NCI-H2107 treated with DMSO at 0.1 percent for 48 hours (cell line): Measurements from ENCODE around the gene LEPR.

Experiments
- DNase-seq: peaks from one replicate; lab custom pipeline; 2025; ENCODE audit not compliant: unreplicated experiment; lab: John Stamatoyannopoulos, UW

Gene LEPR

GRCh38 chr1:65412256-65412983, 8.0 kb upstream of the LEPR start:
- no peak for DNase-seq

- no peak for DNase-seq
Measured at GRCh38 chr1:65412984-65413375, 7.5 kb upstream of the LEPR start.

DNA sequence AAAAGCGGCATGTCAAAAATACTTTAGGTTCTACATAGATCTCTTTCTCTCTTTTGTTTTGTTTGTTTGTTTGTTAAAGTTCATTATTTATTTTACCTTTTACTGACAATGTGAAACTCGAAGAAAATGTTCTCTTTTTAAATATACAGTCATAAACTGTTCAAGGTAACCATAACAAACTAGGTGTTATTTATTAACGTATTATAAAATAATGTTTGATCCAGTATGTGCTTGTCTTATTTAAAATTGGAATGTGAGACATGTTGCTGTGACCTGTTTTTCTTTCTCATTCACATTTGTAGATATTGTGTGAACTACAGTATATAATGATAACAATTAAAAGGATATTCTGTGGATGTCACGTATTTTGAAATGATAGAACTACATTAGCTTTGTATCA, 5.9 kb upstream of the LEPR start:
- DNase-seq, result no peak

DNA sequence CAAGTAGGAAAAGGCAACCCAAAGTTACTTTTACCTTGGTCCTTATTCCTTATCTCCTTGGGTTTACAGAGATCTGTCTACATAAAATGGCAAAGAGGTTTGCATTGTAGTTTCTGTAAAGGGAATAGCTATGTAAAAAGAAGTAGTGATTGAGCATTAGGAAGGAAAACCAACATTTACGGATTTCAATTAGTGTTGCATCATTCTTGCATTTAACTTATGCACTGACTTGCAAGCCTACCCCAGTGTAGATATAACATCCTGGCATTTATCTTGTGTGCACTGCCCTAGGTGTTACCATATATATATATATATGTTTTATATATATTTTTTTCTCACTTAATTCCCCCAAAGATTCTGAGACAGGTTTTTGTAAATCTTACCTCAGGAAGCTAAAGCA, 3.7 kb upstream of the LEPR start:
- DNase-seq, result no peak

DNA sequence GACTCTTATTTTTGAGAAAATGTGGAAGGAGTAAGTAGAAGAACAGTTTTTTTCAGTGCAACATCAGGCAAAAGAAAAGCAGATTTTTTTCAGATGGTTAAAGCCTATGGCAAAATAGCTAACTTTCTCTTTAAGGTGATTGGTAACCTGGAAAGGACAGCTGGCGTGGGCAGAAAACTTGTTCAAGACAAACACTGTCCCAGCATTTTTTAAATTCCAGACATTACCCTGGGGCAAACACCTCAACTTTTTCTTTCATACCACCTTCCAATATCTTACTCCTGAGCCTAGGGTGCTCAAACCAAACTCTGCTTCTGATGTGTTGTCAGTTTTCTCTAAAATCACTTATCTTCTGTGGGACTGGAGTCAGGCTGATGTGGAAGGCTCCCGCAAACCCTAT, 2.7 kb upstream of the LEPR start:
- DNase-seq, result no peak

GRCh38 chr1:65418522-65419185, 1.8 kb upstream of the LEPR start:
- DNase-seq, result no peak

- DNase-seq, result peak; percentile 98
Measured at GRCh38 chr1:65419681-65420589, 533 bp upstream of the LEPR start.

DNA sequence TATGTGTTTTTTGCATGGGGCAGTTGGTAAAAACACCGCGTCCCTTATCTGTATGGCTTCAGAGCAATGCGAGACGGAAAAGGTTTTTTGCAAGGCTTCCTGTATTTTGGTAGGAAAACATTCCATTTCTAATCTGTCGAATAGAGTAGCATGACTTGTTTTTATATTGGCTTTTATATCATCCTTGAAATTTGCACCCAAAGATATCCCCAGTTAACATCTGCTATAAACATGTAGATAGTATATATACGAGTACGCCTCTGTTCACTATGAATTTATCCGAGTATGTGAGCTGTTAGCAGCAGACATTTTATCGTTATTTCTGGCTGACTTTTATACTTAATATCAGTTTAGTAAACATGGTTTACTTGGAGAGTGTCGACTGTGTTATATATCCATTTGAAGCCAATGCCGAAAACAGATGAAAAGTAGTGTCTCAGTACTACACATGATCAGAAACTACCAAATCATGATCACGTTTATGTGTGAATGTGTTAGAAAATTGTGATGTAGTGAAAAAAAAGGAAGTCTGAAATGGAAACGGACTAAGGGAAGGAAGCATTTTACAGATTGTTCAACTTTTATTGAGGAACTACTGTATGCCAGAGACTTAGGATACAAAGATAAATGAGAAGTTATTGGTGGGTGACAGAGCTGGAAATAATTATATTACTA, 1.0 kb downstream of the LEPR start:
- peak; percentile 55 for DNase-seq

DNA sequence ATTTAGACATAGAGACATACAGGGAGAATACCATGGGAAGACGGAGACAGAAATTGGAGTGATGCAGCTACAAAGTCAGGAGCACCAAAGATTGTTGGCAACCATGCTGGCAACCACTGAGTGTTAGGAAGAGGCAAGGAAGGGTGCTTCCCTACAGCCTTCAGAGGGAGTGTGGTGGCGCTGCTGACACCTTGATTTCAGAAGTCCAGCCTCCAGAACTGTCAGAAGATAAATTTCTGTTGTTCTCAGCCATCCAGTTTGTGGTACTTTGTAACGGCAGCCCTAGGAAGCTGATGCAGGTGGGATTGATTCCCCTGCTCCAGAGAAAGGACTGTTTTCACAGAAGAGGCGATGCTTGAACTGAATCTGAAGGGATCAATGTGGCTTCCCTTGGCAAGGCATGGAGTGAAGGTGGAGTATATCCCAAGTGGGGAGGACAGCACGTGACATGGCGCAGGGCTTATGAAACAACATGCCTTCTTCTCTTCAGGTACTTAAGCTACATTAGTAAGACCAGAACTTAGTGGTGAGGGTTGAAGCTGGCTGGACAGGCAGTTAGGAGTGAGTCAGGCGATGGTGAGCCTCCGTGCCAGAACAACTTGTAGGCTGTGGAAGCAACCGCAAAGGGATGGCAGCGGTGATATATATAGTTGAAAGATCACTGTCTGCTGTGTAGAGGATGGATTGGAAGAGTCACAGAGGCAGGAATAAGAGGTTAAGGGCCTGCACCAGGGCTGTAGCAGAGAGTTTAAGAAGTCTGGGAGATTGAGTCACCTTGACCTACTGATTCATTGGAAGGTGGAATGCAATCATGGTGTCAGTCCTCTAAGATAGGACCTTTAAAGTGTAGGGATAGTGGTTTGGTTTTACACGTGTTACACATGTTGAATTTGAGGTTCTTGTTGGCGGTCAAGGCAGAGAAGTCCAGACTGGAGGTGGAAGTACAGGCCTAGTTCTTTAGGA, 2.1 kb downstream of the LEPR start:
- no peak for DNase-seq

- DNase-seq, result no peak
Measured at GRCh38 chr1:65423884-65424572, 3.6 kb downstream of the LEPR start.

- DNase-seq, result no peak
Measured at GRCh38 chr1:65424573-65424889, 4.1 kb downstream of the LEPR start.

- no peak for DNase-seq
Measured at GRCh38 chr1:65425006-65425405, 4.5 kb downstream of the LEPR start.

DNA sequence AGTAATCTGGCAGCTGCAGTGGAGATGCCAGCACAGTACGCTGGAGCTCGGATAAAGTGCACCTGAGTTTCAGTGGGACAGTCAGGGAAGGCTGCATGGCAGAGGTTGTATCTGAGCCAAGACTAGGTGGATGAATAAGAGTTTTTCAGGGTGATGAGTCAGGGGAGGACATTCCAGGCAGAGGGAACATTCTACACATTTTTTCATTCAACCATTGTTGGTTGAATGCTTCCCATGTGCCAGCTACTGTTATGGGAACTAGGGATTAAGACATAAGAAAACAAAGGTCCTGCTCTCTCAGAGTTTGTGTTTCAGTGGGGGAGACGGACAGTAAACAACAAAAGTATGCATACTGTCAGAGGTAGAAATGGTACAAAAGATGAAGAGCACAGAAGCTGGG, 5.2 kb downstream of the LEPR start:
- DNase-seq, result no peak

DNA sequence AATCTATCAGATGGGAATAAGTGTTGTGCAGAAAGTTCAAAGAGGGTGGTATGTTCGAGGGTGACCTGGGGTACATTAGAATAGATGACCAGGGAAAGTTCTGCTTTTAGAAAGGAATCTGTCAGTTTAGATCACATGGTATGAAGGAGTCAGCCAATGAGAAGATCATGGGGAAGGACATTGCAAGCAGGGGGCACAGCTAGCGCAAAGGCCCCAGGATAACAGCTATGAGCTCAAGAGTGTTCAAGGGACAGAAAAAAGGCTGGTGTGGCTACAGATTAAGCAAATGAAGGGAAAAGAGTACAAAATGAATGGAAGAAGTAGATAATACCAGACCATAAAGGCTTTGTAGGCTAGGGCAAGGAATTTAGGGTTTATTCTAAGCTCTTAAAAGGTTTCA, 8.6 kb downstream of the LEPR start:
- DNase-seq, result no peak

GRCh38 chr1:65429806-65430205, 9.3 kb downstream of the LEPR start:
- no peak for DNase-seq

DNA sequence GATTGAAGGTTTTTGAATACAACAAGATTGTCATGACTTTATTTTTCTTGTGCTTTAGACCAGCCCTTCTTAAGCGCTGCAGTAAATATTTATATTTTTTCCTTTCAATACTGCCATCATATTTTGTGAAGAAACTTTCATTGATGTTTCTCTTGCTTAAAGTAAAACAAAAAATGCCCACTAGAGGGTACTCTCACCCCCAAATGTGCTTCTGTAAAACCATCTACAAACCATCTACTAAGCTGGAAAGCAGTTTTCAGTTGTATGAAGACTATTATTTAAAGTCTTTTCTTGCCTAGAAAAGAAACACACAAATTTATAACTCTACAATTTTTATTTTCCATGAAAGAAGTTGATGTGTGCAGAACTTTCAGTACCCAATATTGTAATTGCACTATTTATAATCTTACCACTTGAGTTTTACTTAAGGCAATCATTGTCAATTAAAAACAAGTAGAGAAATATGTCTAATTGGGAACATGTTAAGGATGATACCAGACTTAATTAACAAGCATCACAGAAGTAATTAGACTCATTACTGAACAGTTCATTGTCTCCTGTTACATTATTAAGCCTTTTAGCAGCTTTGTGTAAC, 10.7 kb downstream of the LEPR start:
- peak; percentile 62 for DNase-seq

DNA sequence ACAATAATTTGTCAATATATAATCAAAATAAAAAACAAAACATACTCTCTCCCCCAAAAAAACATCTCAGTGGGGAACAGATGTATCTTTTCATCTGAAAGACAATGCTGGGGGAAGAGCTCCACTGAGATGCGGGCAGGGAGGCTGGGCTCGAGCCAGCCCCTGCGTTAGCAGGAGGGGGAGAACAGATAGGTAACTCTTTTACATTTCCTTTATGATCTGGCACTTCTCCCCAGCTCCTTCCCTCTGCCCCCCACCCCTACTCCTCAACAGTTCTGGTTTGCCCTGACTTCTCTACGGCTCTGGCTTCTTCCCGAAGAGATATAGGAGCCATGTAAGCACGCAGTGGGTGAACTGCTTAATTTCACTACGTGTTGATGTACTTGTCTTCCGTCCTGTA, 12.4 kb downstream of the LEPR start:
- no peak for DNase-seq

GRCh38 chr1:65434255-65434654, 13.8 kb downstream of the LEPR start:
- no peak for DNase-seq

DNA sequence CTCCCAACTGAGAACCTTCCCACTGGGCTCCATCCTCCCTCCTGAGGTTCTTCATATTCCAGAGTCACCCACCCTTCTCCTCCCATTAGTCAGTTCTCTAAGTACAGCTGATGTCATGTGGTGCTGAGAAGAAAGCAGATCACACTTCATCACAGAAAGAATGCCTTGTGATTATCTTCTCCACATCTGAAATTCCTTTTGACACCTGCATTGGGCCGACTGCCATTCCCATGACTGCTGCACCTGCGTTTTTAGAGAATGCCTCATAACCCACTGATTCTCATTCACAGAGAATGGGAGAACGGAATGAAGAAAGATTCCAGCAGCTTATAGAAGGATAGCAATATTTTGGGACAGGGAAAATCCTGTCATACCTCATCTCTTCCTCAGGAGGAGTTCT, 14.3 kb downstream of the LEPR start:
- no peak for DNase-seq
